ENCODE measurements around the gene SLC9A8. TPM values are rescaled to one million over a fixed set of nuclear protein-coding genes. Genes with fewer than 3 reads are reported as not detected.

Gene SLC9A8
- total RNA-seq, 1 donor, result 6.9 TPM

DNA sequence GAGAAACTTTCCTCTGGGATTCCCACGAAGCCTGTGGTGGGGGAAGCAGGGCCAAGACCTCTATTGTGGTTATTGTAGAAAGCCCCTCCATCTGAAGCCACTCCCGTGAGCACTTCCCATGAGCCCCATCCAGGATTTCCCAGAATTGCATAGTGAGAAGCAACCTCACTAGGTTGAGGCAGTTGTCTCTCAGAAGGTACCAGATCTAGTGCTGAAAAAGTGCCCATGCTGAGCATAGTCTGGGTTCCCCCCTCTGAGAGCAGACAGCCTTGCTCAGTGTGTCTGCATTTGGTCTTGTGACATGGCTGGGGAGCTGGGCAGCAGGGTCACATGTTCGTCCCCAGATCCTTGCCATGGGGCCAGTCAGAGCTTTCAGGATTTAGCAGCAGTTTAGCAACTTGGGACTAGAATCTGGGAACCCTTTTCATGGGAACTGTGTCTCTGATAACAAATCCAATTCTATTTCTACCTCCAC, 38.6 kb downstream of the SLC9A8 start:
- H3K4me3 ChIP-seq (ENCODE audit: insufficient read depth, low read length), result no peak overlapping the region
- no peaks in the 10 kb centered on the region for H4K20me1 ChIP-seq (ENCODE audit: insufficient read depth, low read length)
- peaks cover 14% of the 10 kb centered on the region for H3K36me3 ChIP-seq (ENCODE audit: insufficient read depth, low read length)
- no peaks in the 10 kb centered on the region for H3K9me3 ChIP-seq (ENCODE audit: low read depth, low read length)
- H3K79me2 ChIP-seq (ENCODE audit: insufficient read depth, low read length), result no peaks in the 10 kb centered on the region
- no peak overlapping the region for H3K4me2 ChIP-seq (ENCODE audit: insufficient read depth, low read length)
- H3K27me3 ChIP-seq (ENCODE audit: insufficient read depth, low read length), result no peaks in the 10 kb centered on the region
- H3K4me1 ChIP-seq (ENCODE audit: insufficient read depth, low read length), result peaks cover 8% of the 10 kb centered on the region
- no peak overlapping the region for H3K27ac ChIP-seq (ENCODE audit: low read depth, low read length)
- no peak overlapping the region for H2AFZ ChIP-seq (ENCODE audit: low read length)
- TF ChIP-seq, protein P1, sequence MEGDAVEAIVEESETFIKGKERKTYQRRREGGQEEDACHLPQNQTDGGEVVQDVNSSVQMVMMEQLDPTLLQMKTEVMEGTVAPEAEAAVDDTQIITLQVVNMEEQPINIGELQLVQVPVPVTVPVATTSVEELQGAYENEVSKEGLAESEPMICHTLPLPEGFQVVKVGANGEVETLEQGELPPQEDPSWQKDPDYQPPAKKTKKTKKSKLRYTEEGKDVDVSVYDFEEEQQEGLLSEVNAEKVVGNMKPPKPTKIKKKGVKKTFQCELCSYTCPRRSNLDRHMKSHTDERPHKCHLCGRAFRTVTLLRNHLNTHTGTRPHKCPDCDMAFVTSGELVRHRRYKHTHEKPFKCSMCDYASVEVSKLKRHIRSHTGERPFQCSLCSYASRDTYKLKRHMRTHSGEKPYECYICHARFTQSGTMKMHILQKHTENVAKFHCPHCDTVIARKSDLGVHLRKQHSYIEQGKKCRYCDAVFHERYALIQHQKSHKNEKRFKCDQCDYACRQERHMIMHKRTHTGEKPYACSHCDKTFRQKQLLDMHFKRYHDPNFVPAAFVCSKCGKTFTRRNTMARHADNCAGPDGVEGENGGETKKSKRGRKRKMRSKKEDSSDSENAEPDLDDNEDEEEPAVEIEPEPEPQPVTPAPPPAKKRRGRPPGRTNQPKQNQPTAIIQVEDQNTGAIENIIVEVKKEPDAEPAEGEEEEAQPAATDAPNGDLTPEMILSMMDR (IDR thresholded peaks at IDR 0.05; ENCODE audit: extremely low read depth, low read depth, low read length), result no peak
- no peak for DNase-seq (ENCODE audit: insufficient read length, low spot score, missing footprints)

DNA sequence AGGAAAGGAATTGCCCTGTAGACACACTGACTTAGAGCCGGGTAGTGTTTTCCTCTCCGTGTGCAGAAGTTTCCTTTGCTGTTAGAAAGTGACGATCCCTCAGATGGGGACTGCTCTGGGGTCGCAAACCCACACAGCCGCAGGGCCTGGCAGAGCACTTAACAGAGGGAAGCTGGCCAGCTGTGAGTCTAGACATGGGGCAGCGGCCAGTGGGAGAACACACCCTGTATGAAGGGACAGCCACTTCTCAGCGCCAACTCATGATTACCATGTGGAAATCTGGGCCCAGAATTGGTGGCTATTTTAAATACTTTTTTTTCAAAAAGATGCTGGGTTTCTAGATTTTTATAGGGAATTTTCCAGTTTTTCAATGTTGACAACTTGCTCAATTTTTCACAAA, 39.4 kb downstream of the SLC9A8 start:
- no peaks in the 10 kb centered on the region for H4K20me1 ChIP-seq (ENCODE audit: insufficient read depth, low read length)

DNA sequence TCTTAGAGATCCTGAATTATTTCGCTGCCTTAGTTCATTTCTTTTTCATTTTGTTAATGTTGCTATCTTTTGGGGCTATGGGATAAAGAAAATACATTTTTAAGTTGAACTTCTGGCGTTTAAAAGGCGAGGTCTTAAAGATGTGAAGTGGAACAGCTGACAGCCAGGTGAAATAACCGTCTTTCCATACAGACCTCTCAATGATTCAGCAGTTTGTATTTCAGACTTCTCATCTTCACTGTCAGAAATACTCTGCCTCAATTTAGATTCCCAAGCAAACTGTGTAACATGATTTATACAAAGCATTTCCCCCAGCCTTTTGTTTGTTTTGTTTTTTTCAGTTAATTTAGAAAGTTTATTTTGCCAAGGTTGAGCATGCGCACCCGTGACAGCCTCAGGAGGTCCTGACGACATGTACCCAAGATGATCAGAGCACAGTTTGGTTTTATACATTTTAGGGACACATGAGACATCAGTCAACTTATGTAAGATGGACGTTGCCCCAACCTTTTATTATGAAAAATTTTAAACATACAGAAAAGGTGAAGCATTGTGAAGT, 40.0 kb downstream of the SLC9A8 start:
- H2AFZ ChIP-seq (ENCODE audit: low read length), result no peak overlapping the region
- H3K27me3 ChIP-seq (ENCODE audit: insufficient read depth, low read length), result no peaks in the 10 kb centered on the region
- H3K36me3 ChIP-seq (ENCODE audit: insufficient read depth, low read length), result peaks cover 14% of the 10 kb centered on the region
- H3K79me2 ChIP-seq (ENCODE audit: insufficient read depth, low read length), result no peaks in the 10 kb centered on the region
- no peaks in the 10 kb centered on the region for H4K20me1 ChIP-seq (ENCODE audit: insufficient read depth, low read length)
- no peak for DNase-seq (ENCODE audit: insufficient read length, low spot score, missing footprints)
- H3K9me3 ChIP-seq (ENCODE audit: low read depth, low read length), result no peaks in the 10 kb centered on the region
- H3K4me1 ChIP-seq (ENCODE audit: insufficient read depth, low read length), result peaks cover 8% of the 10 kb centered on the region
- no peak overlapping the region for H3K27ac ChIP-seq (ENCODE audit: low read depth, low read length)
- H3K4me3 ChIP-seq (ENCODE audit: insufficient read depth, low read length), result no peak overlapping the region
- H3K4me2 ChIP-seq (ENCODE audit: insufficient read depth, low read length), result no peak overlapping the region
- TF ChIP-seq, protein P1 (IDR thresholded peaks at IDR 0.05; ENCODE audit: extremely low read depth, low read depth, low read length), result no peak

More for the DNA sequence above, 39.4 kb downstream of the SLC9A8 start:
- peaks cover 14% of the 10 kb centered on the region for H3K36me3 ChIP-seq (ENCODE audit: insufficient read depth, low read length)
- no peaks in the 10 kb centered on the region for H3K27me3 ChIP-seq (ENCODE audit: insufficient read depth, low read length)
- no peak overlapping the region for H3K4me2 ChIP-seq (ENCODE audit: insufficient read depth, low read length)
- TF ChIP-seq, protein P1 (IDR thresholded peaks at IDR 0.05; ENCODE audit: extremely low read depth, low read depth, low read length), result no peak
- H3K4me1 ChIP-seq (ENCODE audit: insufficient read depth, low read length), result peaks cover 8% of the 10 kb centered on the region
- no peak for DNase-seq (ENCODE audit: insufficient read length, low spot score, missing footprints)
- no peak overlapping the region for H3K27ac ChIP-seq (ENCODE audit: low read depth, low read length)
- H3K9me3 ChIP-seq (ENCODE audit: low read depth, low read length), result no peaks in the 10 kb centered on the region
- H3K79me2 ChIP-seq (ENCODE audit: insufficient read depth, low read length), result no peaks in the 10 kb centered on the region
- H2AFZ ChIP-seq (ENCODE audit: low read length), result no peak overlapping the region
- no peak overlapping the region for H3K4me3 ChIP-seq (ENCODE audit: insufficient read depth, low read length)

DNA sequence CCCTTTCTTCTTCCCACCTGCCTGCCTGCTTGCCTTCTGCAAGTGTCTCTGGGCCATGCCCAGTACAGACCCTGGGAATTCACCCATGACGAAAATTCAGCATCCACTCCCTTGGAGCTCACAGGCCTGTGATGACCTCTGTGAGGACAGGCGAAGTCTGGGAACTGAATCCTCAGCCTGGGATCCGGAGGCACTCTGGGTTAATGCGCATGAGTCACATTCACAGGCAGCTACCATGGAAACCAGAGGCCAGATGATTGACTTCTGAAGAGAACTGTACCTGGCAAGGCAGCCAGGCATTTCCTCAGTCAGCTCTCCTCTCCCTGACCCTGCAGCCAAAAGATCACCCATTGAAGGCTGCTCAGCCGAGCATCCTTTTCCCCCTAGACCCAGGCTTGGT, 41.0 kb downstream of the SLC9A8 start:
- Histone ChIP-seq H3K4me2 (ENCODE audit: insufficient read depth, low read length) (no peak overlapping the region), H3K4me3 (ENCODE audit: insufficient read depth, low read length) (no peak overlapping the region), H3K27ac (ENCODE audit: low read depth, low read length) (peak overlapping the region; percentile 35), H3K9me3 (ENCODE audit: low read depth, low read length) (no peaks in the 10 kb centered on the region), H2AFZ (ENCODE audit: low read length) (no peak overlapping the region), H3K27me3 (ENCODE audit: insufficient read depth, low read length) (no peaks in the 10 kb centered on the region), H4K20me1 (ENCODE audit: insufficient read depth, low read length) (no peaks in the 10 kb centered on the region), H3K79me2 (ENCODE audit: insufficient read depth, low read length) (no peaks in the 10 kb centered on the region), H3K4me1 (ENCODE audit: insufficient read depth, low read length) (peaks cover 8% of the 10 kb centered on the region), H3K36me3 (ENCODE audit: insufficient read depth, low read length) (peaks cover 9% of the 10 kb centered on the region)
- peak; percentile 86 for DNase-seq (ENCODE audit: insufficient read length, low spot score, missing footprints)
- TF ChIP-seq, protein P1 (IDR thresholded peaks at IDR 0.05; ENCODE audit: extremely low read depth, low read depth, low read length), result no peak

Measured in osteoblast (primary cell).